Neural cell (in vitro differentiated cells): Measurements from ENCODE around the gene PATE4. TPM values are rescaled to one million over a fixed set of nuclear protein-coding genes. Genes with fewer than 3 reads are reported as not detected.

ENCODE experiments used
- H2AFZ ChIP-seq: fragments of 200-600, 300-800 bp; sonication (generic), shearing (Covaris generic); 2 replicates; pipeline ENCODE4 v1.6.0; 2014; ENCODE audit warnings: low read depth, mild to moderate bottlenecking, antibody characterized with exemption, low read length, moderate library complexity
- H3F3A ChIP-seq: fragments of 200-600 bp; shearing (Covaris generic); 2 replicates; pipeline ENCODE4 v1.6.1; 2016; ENCODE audit warnings: mild to moderate bottlenecking, moderate library complexity, mixed read lengths, antibody characterized with exemption, low read length; ENCODE audit not compliant: insufficient read depth, poor library complexity, severe bottlenecking
- H3K27ac ChIP-seq: fragments of 200-600, 300-800 bp; sonication (generic), shearing (Covaris generic); 2 replicates; pipeline ENCODE4 v1.5.1; 2014; ENCODE audit warnings: mild to moderate bottlenecking, low read length, moderate library complexity
- H3K27me3 ChIP-seq: fragments of 300-800, 200-600 bp; sonication (generic), shearing (Covaris generic); 2 replicates; pipeline ENCODE4 v1.6.0; 2014; ENCODE audit warnings: mild to moderate bottlenecking, low read depth, low read length, moderate library complexity; ENCODE audit not compliant: insufficient read depth
- H3K36me3 ChIP-seq: fragments of 300-800, 200-600 bp; sonication (generic), shearing (Covaris generic); 2 replicates; pipeline ENCODE4 v1.5.1; 2014; ENCODE audit warnings: mild to moderate bottlenecking, antibody characterized with exemption, low read length, moderate library complexity; ENCODE audit not compliant: insufficient read depth
- H3K4me2 ChIP-seq: fragments of 300-800, 200-600 bp; sonication (generic), shearing (Covaris generic); 2 replicates; pipeline ENCODE4 v1.6.0; 2014; ENCODE audit warnings: mild to moderate bottlenecking, low read length
- H3K4me3 ChIP-seq: fragments of 300-800, 200-600 bp; sonication (generic), shearing (Covaris generic); 2 replicates; pipeline ENCODE4 v1.5.1; 2014; ENCODE audit warnings: mild to moderate bottlenecking, low read length, moderate library complexity
- H3K79me2 ChIP-seq: fragments of 200-600 bp; shearing (Covaris generic); replicated peaks from 2 replicates; pipeline ENCODE4 v1.6.0; 2014; ENCODE audit warnings: mild to moderate bottlenecking, low read length, moderate library complexity; ENCODE audit not compliant: insufficient read depth
- H3K9ac ChIP-seq: fragments of 300-800, 200-600 bp; sonication (generic), shearing (Covaris generic); 2 replicates; pipeline ENCODE4 v1.6.1; 2016; ENCODE audit warnings: mild to moderate bottlenecking, low read length, mixed read lengths
- H3K9me2 ChIP-seq: fragments of 200-600 bp; shearing (Covaris generic); 2 replicates; pipeline ENCODE4 v1.6.1; 2016; ENCODE audit warnings: mild to moderate bottlenecking, low read length, mixed read lengths; ENCODE audit not compliant: insufficient read depth
- H3K9me3 ChIP-seq: fragments of 200-600, 300-800 bp; sonication (generic), shearing (Covaris generic); 2 replicates; pipeline ENCODE4 v1.6.1; 2016; ENCODE audit warnings: mild to moderate bottlenecking, mixed run types, low read length, moderate library complexity, mixed read lengths
- H4K20me1 ChIP-seq: fragments of 200-600 bp; shearing (Covaris generic); 2 replicates; pipeline ENCODE4 v1.6.1; 2016; ENCODE audit warnings: mild to moderate bottlenecking, mixed run types; ENCODE audit not compliant: insufficient read depth
- EP300 ChIP-seq: fragments of 450-650 bp; conservative IDR thresholded peaks from 2 replicates; pipeline ENCODE4 v1.6.1; 2014; ENCODE audit warnings: antibody characterized with exemption, mild to moderate bottlenecking, moderate library complexity; ENCODE audit not compliant: poor library complexity, severe bottlenecking
- EZH2 ChIP-seq: fragments of 200-600, 300-800 bp; shearing (Covaris generic), sonication (generic); IDR thresholded peaks from 2 replicates; pipeline ENCODE4 v1.6.1; 2014; ENCODE audit warnings: antibody characterized with exemption, low read length, borderline replicate concordance, mild to moderate bottlenecking; ENCODE audit not compliant: insufficient read depth, poor library complexity, severe bottlenecking
- MXI1 ChIP-seq: fragments of 450-650 bp; conservative IDR thresholded peaks from 2 replicates; pipeline ENCODE4 v1.6.1; 2014; ENCODE audit warnings: antibody characterized with exemption, mild to moderate bottlenecking; ENCODE audit not compliant: poor library complexity, severe bottlenecking
- POLR2AphosphoS5 ChIP-seq: IDR thresholded peaks from 2 replicates; pipeline ENCODE4 v1.6.1; 2012
- RAD21 ChIP-seq: fragments of 450-650 bp; conservative IDR thresholded peaks from 2 replicates; pipeline ENCODE4 v1.6.1; 2014; ENCODE audit warnings: antibody characterized with exemption, mild to moderate bottlenecking, moderate library complexity
- SMC3 ChIP-seq: fragments of 450-650 bp; conservative IDR thresholded peaks from 2 replicates; pipeline ENCODE4 v1.6.1; 2014; ENCODE audit warnings: antibody characterized with exemption, mild to moderate bottlenecking, moderate library complexity; ENCODE audit not compliant: poor library complexity
- TAF1 ChIP-seq: IDR thresholded peaks from 2 replicates; pipeline ENCODE4 v1.6.1; 2012; ENCODE audit warnings: low read depth
- polyA minus RNA-seq: library from RNA; depleted of rRNA, polyadenylated mRNA; stranded (reverse); fragments of >200 nt; gene quantifications from 2 replicates; pipeline ENCODE4 v1.2.3, GENCODE V29; 2014
- polyA plus RNA-seq: library from polyadenylated mRNA; depleted of rRNA; stranded (reverse); fragments of >200 nt; gene quantifications from 2 replicates; pipeline ENCODE4 v1.2.3, GENCODE V29; 2014
- TF ChIP-seq, protein P1 (sequence below): IDR thresholded peaks from 2 replicates; pipeline ENCODE4 v1.6.1; 2012; ENCODE audit warnings: borderline replicate concordance
- TF ChIP-seq, protein P2 (sequence below): fragments of 450-650 bp; IDR thresholded peaks from 2 replicates; pipeline ENCODE4 v1.5.1; 2014; ENCODE audit warnings: antibody characterized with exemption, mild to moderate bottlenecking, moderate library complexity; ENCODE audit not compliant: poor library complexity, severe bottlenecking

The PATE4 gene, protein sequence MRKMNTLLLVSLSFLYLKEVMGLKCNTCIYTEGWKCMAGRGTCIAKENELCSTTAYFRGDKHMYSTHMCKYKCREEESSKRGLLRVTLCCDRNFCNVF
- not detected in 2 replicates for polyA plus RNA-seq
- polyA minus RNA-seq, result not detected in 2 replicates

DNA sequence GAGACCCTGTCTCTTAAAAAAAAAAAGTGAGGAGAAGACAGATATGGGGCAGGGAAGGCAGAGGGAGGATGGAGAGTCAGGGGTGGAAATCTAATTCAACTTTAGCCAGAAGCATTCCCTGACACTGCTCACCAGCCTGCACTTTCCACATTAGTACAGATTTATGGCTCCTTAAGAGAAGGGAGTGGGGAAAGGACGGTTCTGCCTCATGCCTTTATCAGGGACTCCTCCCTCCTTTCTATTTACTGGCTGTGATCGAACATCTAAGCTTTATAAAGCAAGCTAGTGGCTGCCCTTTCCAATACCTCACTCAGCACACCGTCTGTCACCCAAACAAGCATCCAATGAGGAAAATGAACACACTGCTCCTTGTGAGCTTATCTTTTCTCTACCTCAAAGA lies at the start of gene PATE4:
Gene PATE4, plus strand, starts transcription at position 301 of the 400 bp plus-strand sequence. Its CDS starts 44 bp downstream, at position 345.
- Histone ChIP-seq H3K79me2 (no peaks in the 10 kb centered on the region), H3K27ac (no peak within 1 kb of the TSS), H3F3A (no peaks in the 10 kb centered on the region), H2AFZ (no peak within 1 kb of the TSS), H3K4me2 (no peak within 1 kb of the TSS), H3K4me3 (no peak within 1 kb of the TSS), H4K20me1 (no peaks in the 10 kb centered on the region), H3K36me3 (no peaks in the 10 kb centered on the region), H3K27me3 (no peaks in the 10 kb centered on the region), H3K9ac (no peak within 1 kb of the TSS), H3K9me2 (no peaks in the 10 kb centered on the region), H3K9me3 (no peaks in the 10 kb centered on the region)
- TF ChIP-seq EP300 (no peak), EZH2 (no peak), SMC3 (no peak), POLR2AphosphoS5 (no peak), MXI1 (no peak), TAF1 (no peak), RAD21 (no peak)
- TF ChIP-seq, protein P1, sequence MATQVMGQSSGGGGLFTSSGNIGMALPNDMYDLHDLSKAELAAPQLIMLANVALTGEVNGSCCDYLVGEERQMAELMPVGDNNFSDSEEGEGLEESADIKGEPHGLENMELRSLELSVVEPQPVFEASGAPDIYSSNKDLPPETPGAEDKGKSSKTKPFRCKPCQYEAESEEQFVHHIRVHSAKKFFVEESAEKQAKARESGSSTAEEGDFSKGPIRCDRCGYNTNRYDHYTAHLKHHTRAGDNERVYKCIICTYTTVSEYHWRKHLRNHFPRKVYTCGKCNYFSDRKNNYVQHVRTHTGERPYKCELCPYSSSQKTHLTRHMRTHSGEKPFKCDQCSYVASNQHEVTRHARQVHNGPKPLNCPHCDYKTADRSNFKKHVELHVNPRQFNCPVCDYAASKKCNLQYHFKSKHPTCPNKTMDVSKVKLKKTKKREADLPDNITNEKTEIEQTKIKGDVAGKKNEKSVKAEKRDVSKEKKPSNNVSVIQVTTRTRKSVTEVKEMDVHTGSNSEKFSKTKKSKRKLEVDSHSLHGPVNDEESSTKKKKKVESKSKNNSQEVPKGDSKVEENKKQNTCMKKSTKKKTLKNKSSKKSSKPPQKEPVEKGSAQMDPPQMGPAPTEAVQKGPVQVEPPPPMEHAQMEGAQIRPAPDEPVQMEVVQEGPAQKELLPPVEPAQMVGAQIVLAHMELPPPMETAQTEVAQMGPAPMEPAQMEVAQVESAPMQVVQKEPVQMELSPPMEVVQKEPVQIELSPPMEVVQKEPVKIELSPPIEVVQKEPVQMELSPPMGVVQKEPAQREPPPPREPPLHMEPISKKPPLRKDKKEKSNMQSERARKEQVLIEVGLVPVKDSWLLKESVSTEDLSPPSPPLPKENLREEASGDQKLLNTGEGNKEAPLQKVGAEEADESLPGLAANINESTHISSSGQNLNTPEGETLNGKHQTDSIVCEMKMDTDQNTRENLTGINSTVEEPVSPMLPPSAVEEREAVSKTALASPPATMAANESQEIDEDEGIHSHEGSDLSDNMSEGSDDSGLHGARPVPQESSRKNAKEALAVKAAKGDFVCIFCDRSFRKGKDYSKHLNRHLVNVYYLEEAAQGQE, result no peak
- TF ChIP-seq, protein P2, sequence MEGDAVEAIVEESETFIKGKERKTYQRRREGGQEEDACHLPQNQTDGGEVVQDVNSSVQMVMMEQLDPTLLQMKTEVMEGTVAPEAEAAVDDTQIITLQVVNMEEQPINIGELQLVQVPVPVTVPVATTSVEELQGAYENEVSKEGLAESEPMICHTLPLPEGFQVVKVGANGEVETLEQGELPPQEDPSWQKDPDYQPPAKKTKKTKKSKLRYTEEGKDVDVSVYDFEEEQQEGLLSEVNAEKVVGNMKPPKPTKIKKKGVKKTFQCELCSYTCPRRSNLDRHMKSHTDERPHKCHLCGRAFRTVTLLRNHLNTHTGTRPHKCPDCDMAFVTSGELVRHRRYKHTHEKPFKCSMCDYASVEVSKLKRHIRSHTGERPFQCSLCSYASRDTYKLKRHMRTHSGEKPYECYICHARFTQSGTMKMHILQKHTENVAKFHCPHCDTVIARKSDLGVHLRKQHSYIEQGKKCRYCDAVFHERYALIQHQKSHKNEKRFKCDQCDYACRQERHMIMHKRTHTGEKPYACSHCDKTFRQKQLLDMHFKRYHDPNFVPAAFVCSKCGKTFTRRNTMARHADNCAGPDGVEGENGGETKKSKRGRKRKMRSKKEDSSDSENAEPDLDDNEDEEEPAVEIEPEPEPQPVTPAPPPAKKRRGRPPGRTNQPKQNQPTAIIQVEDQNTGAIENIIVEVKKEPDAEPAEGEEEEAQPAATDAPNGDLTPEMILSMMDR, result no peak

DNA sequence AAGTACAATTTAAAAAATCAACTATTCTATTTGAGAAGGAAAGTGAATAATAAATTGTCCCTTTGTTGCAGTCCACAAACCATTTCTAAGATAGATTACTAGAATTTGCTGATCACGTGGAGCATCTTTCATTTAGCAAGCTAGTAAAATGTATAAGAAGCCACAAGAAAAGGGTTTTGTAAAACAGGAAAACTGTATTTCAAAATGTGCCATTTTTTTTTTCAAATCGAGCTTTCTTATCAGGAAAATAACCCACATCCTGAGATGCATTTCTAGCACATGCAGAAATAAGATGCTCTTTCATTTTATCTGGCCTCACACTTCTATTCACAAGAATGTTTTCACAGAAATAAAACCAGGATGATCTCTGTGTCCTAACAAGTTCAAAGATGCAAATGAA lies 48.4 kb upstream of the PATE4 start:
- Histone ChIP-seq H3K79me2 (no peaks in the 10 kb centered on the region), H3K27ac (no peak overlapping the region), H3K27me3 (no peaks in the 10 kb centered on the region), H3K4me2 (no peak overlapping the region), H3K9me3 (no peaks in the 10 kb centered on the region), H3F3A (no peaks in the 10 kb centered on the region), H3K4me3 (no peak overlapping the region), H3K9me2 (no peaks in the 10 kb centered on the region), H2AFZ (no peak overlapping the region), H4K20me1 (no peaks in the 10 kb centered on the region), H3K9ac (no peak overlapping the region), H3K36me3 (no peaks in the 10 kb centered on the region)
- TF ChIP-seq MXI1, result no peak
- no peak for TF ChIP-seq SMC3
- no peak for TF ChIP-seq EZH2
- TF ChIP-seq, protein P1, result no peak
- no peak for TF ChIP-seq TAF1
- TF ChIP-seq RAD21, result no peak
- TF ChIP-seq, protein P2, result no peak
- TF ChIP-seq POLR2AphosphoS5, result no peak
- TF ChIP-seq EP300, result no peak
